MV-4-11 (cell line): ENCODE data around the gene CD164.
"Not testable (repeated sequence)": the region's sequence is repeated elsewhere in the genome, so short reads cannot be mapped to it uniquely, and the experiment has no call there.

Experiments used
- DNase-seq: peaks from one replicate; lab custom pipeline; 2025; lab: John Stamatoyannopoulos, UW

Gene CD164

GRCh38 chr6:109342911-109343310 lies 39.4 kb downstream of the CD164 start:
- no peak for DNase-seq

GRCh38 chr6:109342506-109342905 lies 39.8 kb downstream of the CD164 start:
- DNase-seq: no peak

GRCh38 chr6:109340811-109341210 lies 41.5 kb downstream of the CD164 start:
- no peak for DNase-seq

- DNase-seq: no peak
These were observed 42.2 kb downstream of the CD164 start for GRCh38 chr6:109339906-109340678.

- no peak for DNase-seq
These were observed 45.9 kb downstream of the CD164 start for GRCh38 chr6:109336221-109336961.

GRCh38 chr6:109333870-109334269 lies 48.4 kb downstream of the CD164 start:
- not testable (repeated sequence) for DNase-seq

- DNase-seq: peak; percentile 36
These were observed 49.5 kb downstream of the CD164 start for GRCh38 chr6:109332748-109333147.

- no peak for DNase-seq
These were observed 51.2 kb downstream of the CD164 start for GRCh38 chr6:109331081-109331480.

- DNase-seq: no peak
These were observed 52.0 kb downstream of the CD164 start for GRCh38 chr6:109330263-109330662.

- no peak for DNase-seq
These were observed 53.6 kb downstream of the CD164 start for GRCh38 chr6:109328629-109329028.

GRCh38 chr6:109327959-109328358 lies 54.3 kb downstream of the CD164 start:
- DNase-seq: no peak

GRCh38 chr6:109327491-109327890 lies 54.8 kb downstream of the CD164 start:
- no peak for DNase-seq

- DNase-seq: no peak
These were observed 55.9 kb downstream of the CD164 start for GRCh38 chr6:109326351-109326750.

GRCh38 chr6:109325400-109325801 lies 56.9 kb downstream of the CD164 start:
- DNase-seq: peak; percentile 70

GRCh38 chr6:109323241-109323640 lies 59.0 kb downstream of the CD164 start:
- DNase-seq: no peak

GRCh38 chr6:109322825-109323224 lies 59.4 kb downstream of the CD164 start:
- DNase-seq: peak; percentile 98

GRCh38 chr6:109321752-109322151 lies 60.5 kb downstream of the CD164 start:
- DNase-seq: no peak

GRCh38 chr6:109320072-109320471 lies 62.2 kb downstream of the CD164 start:
- no peak for DNase-seq

GRCh38 chr6:109318328-109318876 lies 63.9 kb downstream of the CD164 start:
- no peak for DNase-seq

- peak; percentile 29 for DNase-seq
These were observed 65.4 kb downstream of the CD164 start for GRCh38 chr6:109316909-109317308.
